ENCODE results near the gene CYBA.

The CYBA gene

DNA sequence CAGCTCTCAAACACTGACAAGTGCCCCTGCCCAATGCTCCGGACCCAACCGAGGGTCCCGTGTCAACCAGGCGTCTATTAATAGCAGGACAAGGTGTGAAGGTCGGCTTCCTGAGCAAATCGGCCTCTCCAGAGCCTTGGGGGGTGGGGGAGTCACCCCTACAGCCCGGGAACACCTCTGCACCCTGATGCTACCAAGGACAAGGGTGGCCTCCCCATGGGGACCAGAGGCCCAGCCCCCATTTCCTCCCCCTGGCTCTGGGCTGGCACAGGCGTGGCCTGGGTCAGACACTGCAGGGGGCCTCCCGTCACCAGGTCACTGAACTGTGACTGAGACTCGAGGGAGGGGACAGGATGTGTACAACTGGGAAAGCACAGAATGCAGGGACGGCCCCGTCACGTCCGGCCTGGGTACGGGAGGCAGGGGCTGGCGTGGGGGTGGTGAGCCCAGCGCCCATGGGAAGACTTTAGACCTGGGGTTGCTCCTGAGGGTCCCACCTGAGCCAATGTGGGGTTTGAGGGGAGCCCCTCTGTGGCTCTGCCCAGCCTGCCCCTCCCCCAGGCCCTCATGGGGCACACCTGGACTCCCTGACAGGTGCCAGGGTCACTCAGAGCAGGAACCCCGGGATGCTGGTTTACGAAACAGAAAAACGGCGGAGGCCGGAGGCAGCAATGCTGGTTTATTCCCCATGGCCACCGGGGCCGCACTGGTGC is 579 bp upstream of the CYBA start:
- peaks cover 28% of the 10 kb centered on the region for H3K4me1 Mint-ChIP-seq
- H3K4me3 Mint-ChIP-seq: peak overlapping the region; percentile 92
- peak; percentile 91 for DNase-seq
- H3K36me3 Mint-ChIP-seq: peaks cover 23% of the 10 kb centered on the region
- no peaks in the 10 kb centered on the region for H3K27me3 Mint-ChIP-seq
- CTCF ChIA-PET: no interaction called here
- peak overlapping the region; percentile 93 for H3K27ac Mint-ChIP-seq
- H3K9me3 Mint-ChIP-seq: no peaks in the 10 kb centered on the region

DNA sequence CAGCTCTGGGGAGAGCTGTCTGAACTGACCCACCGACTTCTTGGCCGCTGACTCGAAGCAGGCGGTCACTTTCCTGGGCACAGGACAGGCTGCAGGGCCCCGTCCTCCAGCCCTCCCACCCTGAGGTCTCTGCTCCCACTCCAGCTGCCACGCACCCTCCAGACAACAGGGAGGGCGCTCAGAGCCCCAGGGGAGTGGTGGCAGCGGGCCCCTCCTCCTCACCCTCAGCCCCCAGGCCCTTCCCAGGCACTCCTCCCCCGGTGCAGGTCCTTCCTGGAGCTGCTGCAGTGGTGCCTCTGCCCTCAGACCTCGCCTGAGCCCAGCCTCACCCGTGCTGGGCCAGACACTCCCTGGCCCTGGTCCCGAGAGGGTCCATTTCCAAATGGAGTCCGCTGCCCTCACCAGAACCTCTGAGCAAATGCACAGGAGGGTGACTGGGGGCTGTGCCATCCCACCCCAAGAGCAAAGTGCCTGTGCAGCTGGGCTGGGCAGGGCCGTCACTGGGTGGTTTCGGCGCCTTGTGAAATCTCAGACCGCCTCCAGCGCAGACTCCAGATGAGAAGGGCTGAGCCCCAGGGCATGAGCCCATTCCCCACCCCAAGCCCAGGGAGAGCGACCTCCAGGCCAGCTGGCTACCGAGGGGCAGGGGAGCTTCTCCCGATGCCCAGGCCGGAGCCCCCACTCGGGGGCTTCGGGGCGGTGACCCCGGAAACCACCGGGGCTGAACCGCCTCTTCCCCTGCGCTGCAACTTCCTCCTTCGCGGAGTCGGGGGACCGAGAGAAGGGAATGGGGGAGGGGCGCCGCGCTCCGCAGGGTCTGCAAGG is 717 bp downstream of the CYBA start:
- peak overlapping the region; percentile 92 for H3K4me3 Mint-ChIP-seq
- DNase-seq: peak; percentile 72
- H3K36me3 Mint-ChIP-seq: peaks cover 24% of the 10 kb centered on the region
- H3K27ac Mint-ChIP-seq: peak overlapping the region; percentile 93
- H3K9me3 Mint-ChIP-seq: no peaks in the 10 kb centered on the region
- CTCF ChIA-PET: no interaction called here
- H3K27me3 Mint-ChIP-seq: no peaks in the 10 kb centered on the region
- H3K4me1 Mint-ChIP-seq: peaks cover 31% of the 10 kb centered on the region

DNA sequence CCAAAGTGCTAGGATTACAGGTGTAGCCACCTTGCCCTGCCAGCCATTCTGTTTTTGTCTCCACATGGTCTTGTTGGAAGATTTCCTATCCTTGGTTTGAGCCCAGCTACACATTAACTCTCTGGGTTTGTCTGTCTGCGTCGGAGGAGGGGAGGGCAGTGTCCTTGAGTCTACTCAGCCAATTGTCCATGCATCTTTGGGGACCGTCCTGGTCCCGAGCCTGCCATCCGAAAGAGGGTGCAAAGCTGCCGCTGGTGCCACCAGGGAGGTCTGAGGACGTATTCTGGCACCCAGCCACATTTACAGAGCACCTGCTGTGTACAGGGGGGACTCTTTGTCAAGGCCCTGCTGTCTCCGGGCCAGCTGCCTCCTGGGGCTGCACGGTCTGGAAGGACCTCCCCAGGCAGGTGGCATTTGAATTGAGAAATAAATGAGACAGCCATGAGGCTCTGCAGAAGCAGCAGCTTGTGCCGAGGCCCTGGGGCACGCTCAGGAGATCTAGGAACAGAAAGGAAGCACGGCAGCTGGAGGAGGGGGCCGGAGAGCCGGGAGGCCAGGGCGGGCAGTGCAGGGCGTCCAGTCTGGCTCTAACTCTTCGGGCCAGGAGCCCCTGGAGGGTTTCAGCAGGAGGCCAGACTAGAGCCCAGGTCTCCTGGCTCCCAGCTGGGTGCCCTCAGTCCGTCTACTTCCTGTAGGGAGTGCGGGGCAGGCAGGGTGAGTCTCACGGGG is 1.5 kb downstream of the CYBA start:
- Mint-ChIP-seq H3K27me3 (no peaks in the 10 kb centered on the region), H3K9me3 (no peaks in the 10 kb centered on the region), H3K4me3 (peak overlapping the region; percentile 92), H3K4me1 (peaks cover 34% of the 10 kb centered on the region), H3K36me3 (peaks cover 27% of the 10 kb centered on the region), H3K27ac (peak overlapping the region; percentile 93)
- CTCF ChIA-PET: no interaction called here
- no peak for DNase-seq

DNA sequence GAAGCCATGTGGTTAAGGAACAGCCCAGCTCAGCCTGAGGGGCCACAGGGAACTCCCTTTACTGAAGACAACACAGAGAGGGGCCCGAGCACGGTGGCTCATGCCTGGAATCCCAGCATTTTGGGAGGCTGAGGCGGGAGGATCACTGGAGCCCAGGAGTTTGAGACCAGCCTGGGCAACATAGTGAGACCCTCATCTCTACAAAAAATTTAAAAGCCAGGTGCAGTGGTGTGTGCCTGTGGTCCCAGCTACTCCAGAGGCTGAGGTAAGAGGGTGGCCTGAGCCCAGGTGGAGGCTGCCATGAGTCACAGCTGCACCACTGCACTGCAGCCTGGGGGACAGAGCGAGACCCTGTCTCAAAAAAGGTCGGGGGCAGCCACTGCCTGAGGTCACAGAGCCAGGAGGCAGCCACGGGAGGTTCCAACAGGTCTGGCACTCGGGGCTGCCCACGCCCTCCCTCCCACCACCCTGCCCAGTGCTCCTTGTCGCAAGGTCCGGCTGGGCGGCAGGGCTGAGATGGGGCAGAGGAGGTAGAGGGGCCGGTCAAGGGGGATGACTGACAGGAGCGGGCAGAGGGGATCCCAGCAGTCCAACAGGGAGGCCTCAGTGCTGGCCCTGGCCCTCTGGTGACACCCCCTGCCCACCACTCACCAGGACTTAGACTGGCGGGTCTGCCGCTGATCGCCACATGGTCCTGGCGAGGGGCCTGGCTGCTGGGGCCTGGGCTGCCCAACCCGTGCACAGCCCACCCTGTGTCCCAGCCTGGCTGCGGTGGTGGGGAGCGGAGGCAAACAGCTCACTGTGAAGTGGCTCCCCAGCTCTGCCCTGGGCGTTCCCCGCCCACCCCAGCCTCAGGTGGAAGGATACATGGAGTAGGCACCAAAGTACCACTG is 3.4 kb downstream of the CYBA start:
- no peaks in the 10 kb centered on the region for H3K9me3 Mint-ChIP-seq
- H3K36me3 Mint-ChIP-seq: peaks cover 33% of the 10 kb centered on the region
- H3K4me1 Mint-ChIP-seq: peaks cover 33% of the 10 kb centered on the region
- no peak for DNase-seq
- no peak overlapping the region for H3K4me3 Mint-ChIP-seq
- H3K27me3 Mint-ChIP-seq: no peaks in the 10 kb centered on the region
- peak overlapping the region; percentile 33 for H3K27ac Mint-ChIP-seq
- CTCF ChIA-PET: no interaction called here

DNA sequence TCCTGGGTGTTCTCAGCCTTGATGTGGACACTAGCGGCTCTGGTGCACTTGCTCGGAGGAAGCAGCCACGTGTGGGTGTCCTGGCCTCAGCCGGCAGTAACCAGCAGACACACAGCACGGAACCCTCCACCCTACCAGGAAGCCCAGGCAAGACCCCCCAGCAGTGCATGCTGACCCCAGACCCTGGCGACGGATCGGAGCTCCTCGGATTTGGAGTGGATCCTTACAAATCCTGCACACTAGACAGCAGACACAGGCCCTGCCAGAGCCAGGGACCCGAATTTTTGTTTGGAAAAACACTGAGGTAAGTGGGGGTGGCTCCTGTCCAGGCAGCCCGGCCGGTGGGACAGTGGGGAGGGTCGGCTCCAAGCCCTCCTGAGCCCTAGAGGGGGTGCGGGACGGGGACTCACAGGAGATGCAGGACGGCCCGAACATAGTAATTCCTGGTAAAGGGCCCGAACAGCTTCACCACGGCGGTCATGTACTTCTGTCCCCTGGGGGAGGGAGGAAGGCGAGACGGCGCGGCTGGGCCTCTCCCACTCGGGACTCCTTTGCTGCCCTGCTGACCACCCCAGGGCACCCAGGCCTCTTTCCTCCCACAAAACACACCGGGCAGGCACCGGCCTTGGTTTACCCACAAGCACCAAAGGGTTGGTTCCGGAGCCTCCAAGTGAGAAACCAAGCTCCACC is 4.4 kb downstream of the CYBA start:
- no peak for DNase-seq
- CTCF ChIA-PET: no interaction called here
- peaks cover 39% of the 10 kb centered on the region for H3K36me3 Mint-ChIP-seq
- peaks cover 31% of the 10 kb centered on the region for H3K4me1 Mint-ChIP-seq
- H3K27ac Mint-ChIP-seq: no peak overlapping the region
- H3K9me3 Mint-ChIP-seq: no peaks in the 10 kb centered on the region
- H3K27me3 Mint-ChIP-seq: peaks cover under 1% of the 10 kb centered on the region
- H3K4me3 Mint-ChIP-seq: no peak overlapping the region

DNA sequence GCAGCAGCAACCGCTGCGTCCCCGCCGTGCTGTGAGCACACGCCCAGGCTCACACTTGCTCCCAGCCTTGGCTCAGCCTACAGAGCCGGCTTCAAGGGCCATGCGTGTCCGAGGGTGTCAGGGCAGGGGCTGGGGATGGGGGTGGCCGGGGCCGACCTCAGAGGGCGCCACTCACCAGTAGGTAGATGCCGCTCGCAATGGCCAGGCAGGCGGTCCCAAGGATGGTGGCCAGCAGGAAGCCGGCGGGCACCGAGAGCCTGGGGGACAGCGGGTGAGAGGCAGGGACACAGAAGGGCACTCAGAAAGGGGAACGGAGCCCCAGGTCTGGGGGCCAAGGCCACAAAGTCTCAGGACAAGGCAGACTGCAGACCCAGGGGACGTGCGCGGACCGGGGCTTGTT is 4.9 kb downstream of the CYBA start:
- Mint-ChIP-seq H3K27me3 (peaks cover 6% of the 10 kb centered on the region), H3K27ac (no peak overlapping the region), H3K4me3 (no peak overlapping the region), H3K9me3 (no peaks in the 10 kb centered on the region), H3K4me1 (peaks cover 28% of the 10 kb centered on the region), H3K36me3 (peaks cover 39% of the 10 kb centered on the region)
- DNase-seq: no peak
- CTCF ChIA-PET: no interaction called here

DNA sequence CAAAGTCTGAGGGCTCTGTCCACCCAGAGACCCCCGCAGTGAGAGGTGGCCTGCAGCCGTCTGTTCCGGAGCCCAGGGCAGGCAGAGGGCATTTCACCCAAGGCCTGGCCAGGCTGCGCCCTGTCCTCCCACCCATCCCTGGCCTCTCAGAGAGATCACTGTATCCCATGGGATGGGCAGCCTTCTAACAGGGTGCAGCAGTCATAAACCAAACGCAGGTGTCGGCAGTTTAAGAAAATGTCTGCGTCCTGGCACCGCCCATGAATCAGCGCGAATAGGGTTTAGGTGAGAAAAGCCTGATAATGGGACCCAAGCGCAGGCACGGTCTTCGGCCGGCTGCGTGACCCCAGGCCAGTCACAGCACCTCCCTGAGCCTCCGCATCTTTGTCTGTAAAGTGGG is 5.4 kb downstream of the CYBA start:
- DNase-seq: no peak
- Mint-ChIP-seq H3K27ac (no peak overlapping the region), H3K4me1 (peaks cover 29% of the 10 kb centered on the region), H3K27me3 (peaks cover 11% of the 10 kb centered on the region), H3K9me3 (no peaks in the 10 kb centered on the region), H3K36me3 (peaks cover 37% of the 10 kb centered on the region), H3K4me3 (no peak overlapping the region)
- CTCF ChIA-PET: no interaction called here

DNA sequence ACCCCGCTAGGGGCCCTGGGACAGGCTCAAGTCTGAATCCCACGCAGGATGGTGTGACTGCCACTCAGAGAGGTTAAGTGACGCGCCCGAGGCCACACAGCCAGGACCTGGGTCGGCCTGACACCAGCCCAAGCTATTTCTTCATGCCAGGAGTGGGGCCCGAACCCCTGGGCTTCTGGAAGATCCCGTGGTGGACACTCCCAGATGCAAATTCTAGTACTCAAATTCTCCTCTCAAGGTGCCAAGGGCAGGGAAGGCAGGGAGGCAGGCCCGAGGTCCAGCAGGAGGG is 7.3 kb downstream of the CYBA start:
- Mint-ChIP-seq H3K27ac (no peak overlapping the region), H3K36me3 (peaks cover 28% of the 10 kb centered on the region), H3K4me1 (peaks cover 30% of the 10 kb centered on the region), H3K9me3 (no peaks in the 10 kb centered on the region), H3K27me3 (peaks cover 29% of the 10 kb centered on the region), H3K4me3 (no peak overlapping the region)
- CTCF ChIA-PET: no interaction called here
- DNase-seq: no peak

DNA sequence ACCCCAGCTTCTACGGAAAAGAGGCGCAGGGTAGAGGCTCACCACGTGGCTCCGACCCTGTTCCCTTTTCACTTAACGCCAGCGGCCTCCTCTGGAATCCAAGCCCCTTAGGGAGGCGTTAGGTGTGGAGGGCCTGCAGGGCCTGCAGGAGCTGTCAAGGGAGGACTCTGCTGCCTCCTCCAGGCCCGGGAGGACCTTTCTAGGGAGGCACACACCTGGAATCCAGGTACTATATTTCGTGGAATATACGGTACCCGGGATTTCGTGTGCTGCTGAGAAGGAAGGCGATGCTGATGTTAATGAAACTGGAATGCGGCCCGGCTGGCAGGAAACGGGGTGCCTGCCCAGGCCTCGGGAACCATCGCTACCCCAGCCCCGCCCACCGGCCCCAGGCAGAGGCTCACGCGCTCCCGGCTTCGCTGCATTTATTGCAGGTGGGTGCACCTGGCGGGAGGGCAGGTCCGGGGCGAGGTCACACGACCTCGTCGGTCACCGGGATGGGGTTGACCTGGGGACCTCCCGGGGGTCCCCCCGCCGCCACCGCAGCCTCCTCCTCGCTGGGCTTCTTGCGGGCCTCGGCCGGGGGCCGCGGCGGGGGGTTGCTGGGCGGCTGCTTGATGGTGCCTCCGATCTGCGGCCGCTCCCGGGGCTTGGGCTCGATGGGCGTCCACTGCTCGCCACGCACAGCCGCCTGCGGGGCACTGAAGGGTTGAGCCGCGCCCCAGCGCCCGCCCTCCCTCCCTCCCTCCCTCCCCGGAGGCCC is 7.8 kb downstream of the CYBA start:
- H3K27me3 Mint-ChIP-seq: peaks cover 34% of the 10 kb centered on the region
- H3K27ac Mint-ChIP-seq: no peak overlapping the region
- H3K4me3 Mint-ChIP-seq: no peak overlapping the region
- CTCF ChIA-PET: no interaction called here
- DNase-seq: no peak
- H3K4me1 Mint-ChIP-seq: peaks cover 31% of the 10 kb centered on the region
- H3K36me3 Mint-ChIP-seq: peaks cover 28% of the 10 kb centered on the region
- H3K9me3 Mint-ChIP-seq: no peaks in the 10 kb centered on the region

DNA sequence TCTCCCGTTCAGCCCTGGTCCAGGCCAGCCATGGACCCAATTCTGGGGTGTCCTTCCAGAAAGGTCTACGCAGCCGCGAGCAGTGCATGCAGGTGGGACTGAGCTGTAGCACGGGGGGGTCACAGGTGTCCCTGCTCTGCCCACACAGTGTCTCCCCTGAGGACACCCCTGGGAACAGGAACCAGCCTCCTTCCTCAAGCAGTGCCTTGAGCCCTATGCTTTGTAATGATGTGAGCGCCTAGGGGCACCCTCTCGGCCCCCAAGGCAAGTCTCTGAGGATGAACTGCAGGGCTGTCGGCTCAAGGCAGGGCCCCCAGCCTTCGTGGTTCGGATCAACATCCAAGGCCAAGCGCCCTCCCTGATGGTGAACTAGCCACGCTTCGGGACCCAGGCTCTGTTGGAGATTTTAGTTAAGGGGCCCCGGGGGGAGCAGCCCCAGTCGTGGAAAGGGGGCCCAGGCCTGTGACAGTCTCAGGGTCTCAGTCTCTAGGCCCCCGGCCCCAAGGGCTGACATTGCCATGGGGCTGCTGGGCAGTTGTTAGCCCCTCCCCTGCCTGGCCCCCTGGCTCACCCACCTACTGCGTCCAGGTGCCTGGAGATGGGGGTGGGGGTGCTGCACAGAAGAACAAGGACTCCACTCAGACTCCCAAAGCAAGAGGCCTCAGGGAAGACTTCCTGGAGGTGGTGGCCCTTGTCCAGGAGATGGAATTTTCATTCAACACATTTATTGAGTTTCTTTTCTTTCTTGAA is 10.2 kb downstream of the CYBA start:
- peaks cover 51% of the 10 kb centered on the region for H3K4me1 Mint-ChIP-seq
- no peak overlapping the region for H3K4me3 Mint-ChIP-seq
- DNase-seq: no peak
- CTCF ChIA-PET: no interaction called here
- H3K27me3 Mint-ChIP-seq: peaks cover 58% of the 10 kb centered on the region
- peaks cover 1% of the 10 kb centered on the region for H3K9me3 Mint-ChIP-seq
- H3K36me3 Mint-ChIP-seq: peaks cover 30% of the 10 kb centered on the region
- peak overlapping the region; percentile 60 for H3K27ac Mint-ChIP-seq

DNA sequence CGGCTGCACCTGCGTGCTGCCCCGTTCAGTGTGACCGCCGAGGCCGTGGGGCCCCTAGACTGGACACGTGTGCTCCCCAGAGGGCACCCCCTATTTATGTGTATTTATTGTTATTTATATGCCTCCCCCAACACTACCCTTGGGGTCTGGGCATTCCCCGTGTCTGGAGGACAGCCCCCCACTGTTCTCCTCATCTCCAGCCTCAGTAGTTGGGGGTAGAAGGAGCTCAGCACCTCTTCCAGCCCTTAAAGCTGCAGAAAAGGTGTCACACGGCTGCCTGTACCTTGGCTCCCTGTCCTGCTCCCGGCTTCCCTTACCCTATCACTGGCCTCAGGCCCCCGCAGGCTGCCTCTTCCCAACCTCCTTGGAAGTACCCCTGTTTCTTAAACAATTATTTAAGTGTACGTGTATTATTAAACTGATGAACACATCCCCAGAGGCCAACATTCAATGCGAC is 10.8 kb downstream of the CYBA start:
- Mint-ChIP-seq H3K27ac (peak overlapping the region; percentile 60), H3K4me3 (no peak overlapping the region)
- CTCF ChIA-PET: no interaction called here

DNA sequence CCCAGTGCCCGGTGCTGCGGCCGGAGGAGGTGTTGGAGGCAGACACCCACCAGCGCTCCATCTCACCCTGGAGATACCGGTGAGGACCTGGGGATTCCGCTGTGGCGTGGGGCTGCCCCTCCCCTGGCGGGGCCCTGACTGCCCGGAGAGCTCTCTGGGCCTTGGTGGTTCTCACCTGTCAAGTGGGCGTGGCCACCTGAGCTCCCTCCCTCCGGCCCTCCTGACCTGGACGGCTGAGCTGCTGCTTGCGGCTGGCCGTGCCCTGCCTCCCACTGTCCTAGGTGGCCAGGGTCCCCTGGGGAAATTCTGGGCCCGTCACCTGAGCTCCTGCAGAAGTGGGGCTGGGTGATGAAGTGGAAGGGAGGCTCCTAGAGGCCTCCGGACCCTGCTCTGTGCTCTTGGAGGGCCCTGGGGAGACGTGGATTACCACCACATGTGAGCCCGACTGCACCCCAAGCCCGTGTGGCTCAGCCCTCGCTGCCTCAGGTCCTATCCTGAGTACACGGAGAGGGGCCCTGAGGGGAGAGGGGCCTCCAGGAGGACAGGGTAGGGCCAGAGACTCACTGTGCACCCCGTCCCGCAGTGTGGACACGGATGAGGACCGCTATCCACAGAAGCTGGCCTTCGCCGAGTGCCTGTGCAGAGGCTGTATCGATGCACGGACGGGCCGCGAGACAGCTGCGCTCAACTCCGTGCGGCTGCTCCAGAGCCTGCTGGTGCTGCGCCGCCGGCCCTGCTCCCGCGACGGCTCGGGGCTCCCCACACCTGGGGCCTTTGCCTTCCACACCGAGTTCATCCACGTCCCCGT is 11.4 kb downstream of the CYBA start:
- Mint-ChIP-seq H3K36me3 (peaks cover 19% of the 10 kb centered on the region), H3K27ac (peak overlapping the region; percentile 60), H3K9me3 (peaks cover 1% of the 10 kb centered on the region), H3K4me3 (no peak overlapping the region), H3K4me1 (peaks cover 54% of the 10 kb centered on the region), H3K27me3 (peaks cover 71% of the 10 kb centered on the region)
- CTCF ChIA-PET: no interaction called here
- peak; percentile 35 for DNase-seq

More for the DNA sequence above, 10.8 kb downstream of the CYBA start:
- Mint-ChIP-seq H3K27me3 (peaks cover 64% of the 10 kb centered on the region), H3K9me3 (peaks cover 1% of the 10 kb centered on the region), H3K36me3 (peaks cover 26% of the 10 kb centered on the region), H3K4me1 (peaks cover 52% of the 10 kb centered on the region)
- DNase-seq: no peak
